DOHH2 (cell line): ENCODE results near the gene MBD3L5.

Source experiments
- EZH2phosphoT487 ChIP-seq: fragments of 200-600 bp; sonication (generic); IDR thresholded peaks from 2 replicates; pipeline ENCODE4 v1.6.1; 2017; ENCODE audit warnings: borderline replicate concordance, mild to moderate bottlenecking, antibody characterized with exemption, low read length, moderate library complexity, mixed read lengths
- TF ChIP-seq, protein P1 (sequence below): fragments of 200-600 bp; sonication (generic); IDR thresholded peaks from one replicate; pipeline ENCODE4 v1.5.1; 2014; ENCODE audit warnings: antibody characterized with exemption, mild to moderate bottlenecking, low read depth, low read length; ENCODE audit not compliant: poor library complexity, severe bottlenecking

DNA sequence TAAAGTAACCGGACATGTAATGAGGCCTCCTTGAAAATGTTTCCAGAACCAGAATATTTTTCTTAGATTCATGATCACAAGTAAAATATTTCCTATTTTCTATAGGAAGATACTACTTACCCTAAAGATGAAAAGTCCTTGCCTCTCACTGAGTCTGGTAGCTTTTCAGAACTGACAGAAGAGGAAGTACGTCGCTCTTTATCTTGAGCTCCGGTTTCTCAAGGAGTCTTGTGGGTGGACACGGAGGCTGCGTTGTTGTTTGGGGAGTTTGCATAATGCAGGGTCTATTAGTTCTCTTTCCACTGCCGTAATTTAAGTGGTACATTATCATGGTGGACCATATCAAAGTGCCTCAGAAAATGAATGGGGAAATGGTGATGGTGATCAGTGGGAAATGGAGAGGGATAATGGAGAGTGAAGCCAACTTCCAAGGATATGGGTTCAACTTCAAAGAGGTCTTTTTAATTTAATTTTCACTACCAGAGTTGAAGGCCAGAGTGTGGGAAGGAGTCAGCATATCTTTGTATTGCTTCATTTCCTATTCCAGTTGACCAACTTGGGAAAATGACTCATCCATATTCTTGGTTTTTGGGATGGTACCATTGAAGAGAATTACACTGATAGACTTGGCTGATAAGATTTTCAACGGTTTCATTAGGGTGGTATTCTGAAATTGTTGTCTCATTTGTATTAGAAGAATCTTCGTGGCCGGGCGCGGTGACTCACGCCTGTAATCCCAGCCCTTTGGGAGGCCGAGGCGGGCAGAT is 32.5 kb upstream of the MBD3L5 start:
- TF ChIP-seq, protein P1, sequence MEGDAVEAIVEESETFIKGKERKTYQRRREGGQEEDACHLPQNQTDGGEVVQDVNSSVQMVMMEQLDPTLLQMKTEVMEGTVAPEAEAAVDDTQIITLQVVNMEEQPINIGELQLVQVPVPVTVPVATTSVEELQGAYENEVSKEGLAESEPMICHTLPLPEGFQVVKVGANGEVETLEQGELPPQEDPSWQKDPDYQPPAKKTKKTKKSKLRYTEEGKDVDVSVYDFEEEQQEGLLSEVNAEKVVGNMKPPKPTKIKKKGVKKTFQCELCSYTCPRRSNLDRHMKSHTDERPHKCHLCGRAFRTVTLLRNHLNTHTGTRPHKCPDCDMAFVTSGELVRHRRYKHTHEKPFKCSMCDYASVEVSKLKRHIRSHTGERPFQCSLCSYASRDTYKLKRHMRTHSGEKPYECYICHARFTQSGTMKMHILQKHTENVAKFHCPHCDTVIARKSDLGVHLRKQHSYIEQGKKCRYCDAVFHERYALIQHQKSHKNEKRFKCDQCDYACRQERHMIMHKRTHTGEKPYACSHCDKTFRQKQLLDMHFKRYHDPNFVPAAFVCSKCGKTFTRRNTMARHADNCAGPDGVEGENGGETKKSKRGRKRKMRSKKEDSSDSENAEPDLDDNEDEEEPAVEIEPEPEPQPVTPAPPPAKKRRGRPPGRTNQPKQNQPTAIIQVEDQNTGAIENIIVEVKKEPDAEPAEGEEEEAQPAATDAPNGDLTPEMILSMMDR = no peak
- no peak for TF ChIP-seq EZH2phosphoT487
